Breast epithelium (tissue), 3 donors: ENCODE measurements around the gene GPBP1.

ENCODE experiments used
- POLR2AphosphoS5 ChIP-seq, 3 donors: sonication (generic); formaldehyde crosslinking; IDR thresholded peaks; one replicate each; pipeline ENCODE4 v1.6.1; 2017; ENCODE audit warnings: antibody characterized with exemption in 3 of 3
- TF ChIP-seq, protein P1 (sequence below), 3 donors: fragments of 450-650 bp; IDR thresholded peaks; one replicate each; pipeline ENCODE4 v1.5.1; 2016 to 2017; ENCODE audit warnings: antibody characterized with exemption in 3 of 3, mild to moderate bottlenecking in 3 of 3, moderate library complexity in 3 of 3

DNA sequence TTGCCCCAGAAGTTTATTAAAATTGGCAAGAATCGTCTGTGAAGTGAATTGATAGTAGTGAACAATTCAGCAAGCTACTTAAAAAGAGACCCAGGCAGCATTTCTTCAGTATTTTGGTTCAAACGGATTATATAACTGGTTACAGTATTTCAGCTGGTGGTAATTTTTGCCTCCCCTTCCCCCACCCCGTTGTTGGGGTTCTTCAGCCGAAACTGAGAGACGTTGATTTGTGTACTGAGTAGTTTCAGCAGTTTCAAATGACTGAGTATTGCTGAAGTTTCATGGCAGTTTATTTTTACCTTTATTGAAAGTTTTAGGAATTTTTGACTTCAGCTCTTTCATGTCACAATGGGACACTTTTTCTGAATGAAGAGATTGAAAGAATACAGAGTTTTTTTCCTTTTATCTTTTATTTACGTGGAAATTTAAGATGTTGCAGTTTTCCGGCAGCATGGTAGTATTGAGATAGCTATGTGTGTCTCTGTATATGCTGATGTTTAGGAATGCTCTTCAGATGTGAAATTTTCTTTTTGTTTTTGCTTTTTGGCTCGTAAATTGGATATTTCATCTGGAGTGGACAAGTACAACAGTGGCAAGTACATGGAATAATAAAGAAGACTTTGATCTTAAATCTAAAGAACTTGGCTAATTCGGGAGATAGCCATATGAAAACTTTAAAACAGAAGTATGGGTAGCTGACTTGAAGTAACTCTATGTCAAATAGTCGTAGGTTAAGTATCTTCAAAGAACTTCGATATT, 1.9 kb downstream of the GPBP1 start:
- TF ChIP-seq, protein P1, sequence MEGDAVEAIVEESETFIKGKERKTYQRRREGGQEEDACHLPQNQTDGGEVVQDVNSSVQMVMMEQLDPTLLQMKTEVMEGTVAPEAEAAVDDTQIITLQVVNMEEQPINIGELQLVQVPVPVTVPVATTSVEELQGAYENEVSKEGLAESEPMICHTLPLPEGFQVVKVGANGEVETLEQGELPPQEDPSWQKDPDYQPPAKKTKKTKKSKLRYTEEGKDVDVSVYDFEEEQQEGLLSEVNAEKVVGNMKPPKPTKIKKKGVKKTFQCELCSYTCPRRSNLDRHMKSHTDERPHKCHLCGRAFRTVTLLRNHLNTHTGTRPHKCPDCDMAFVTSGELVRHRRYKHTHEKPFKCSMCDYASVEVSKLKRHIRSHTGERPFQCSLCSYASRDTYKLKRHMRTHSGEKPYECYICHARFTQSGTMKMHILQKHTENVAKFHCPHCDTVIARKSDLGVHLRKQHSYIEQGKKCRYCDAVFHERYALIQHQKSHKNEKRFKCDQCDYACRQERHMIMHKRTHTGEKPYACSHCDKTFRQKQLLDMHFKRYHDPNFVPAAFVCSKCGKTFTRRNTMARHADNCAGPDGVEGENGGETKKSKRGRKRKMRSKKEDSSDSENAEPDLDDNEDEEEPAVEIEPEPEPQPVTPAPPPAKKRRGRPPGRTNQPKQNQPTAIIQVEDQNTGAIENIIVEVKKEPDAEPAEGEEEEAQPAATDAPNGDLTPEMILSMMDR (IDR thresholded peaks at IDR 0.05), result no peak
- TF ChIP-seq POLR2AphosphoS5 (IDR thresholded peaks at IDR 0.05), result no peak
